Islet precursor cell (in vitro differentiated cells): ENCODE data around the gene KIF27.
"Not testable (repeated sequence)": the region's sequence is repeated elsewhere in the genome, so short reads cannot be mapped to it uniquely, and the experiment has no call there.

Source experiments
- DNase-seq: peaks from one replicate; pipeline ENCODE4 v3.0.0-alpha.2; 2018

KIF27 gene

DNA sequence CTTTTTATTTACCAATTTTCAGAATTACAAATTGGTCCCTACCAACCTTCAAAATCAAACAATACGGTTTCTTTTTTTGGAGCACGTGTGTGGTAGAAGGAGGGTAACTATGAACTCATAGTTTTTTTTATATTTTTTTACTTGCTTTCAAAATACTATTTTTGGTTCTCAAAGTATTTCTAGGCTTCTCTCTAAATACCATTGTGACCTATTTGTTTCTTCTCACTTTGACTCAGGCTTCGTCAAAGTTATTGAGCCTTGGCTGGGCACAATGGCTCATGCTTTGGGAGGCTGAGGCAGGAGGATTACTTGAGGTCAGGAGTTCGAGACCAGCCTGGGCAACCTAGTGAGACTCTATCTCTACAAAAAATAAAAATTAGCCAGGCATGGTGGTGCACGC is 11.6 kb upstream of the KIF27 start:
- no peak for DNase-seq

DNA sequence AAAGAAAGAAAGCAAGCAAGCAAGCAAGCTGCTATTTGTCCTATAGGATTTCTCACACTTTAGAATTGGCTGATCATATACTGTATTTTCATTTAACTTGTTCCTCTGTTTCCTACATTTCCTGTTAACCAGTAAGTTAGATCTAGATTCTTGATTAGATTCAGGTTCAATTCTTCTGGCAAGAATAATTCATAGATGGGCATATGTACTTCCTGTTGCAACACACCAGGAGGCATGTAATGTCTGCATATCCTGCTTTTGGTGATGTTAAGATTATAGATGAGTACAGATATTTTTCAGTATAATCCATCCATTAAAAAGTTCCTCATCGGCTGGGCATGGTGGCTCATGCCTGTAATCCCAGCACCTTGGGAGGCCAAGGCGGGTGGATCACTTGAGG is 10.8 kb upstream of the KIF27 start:
- DNase-seq: no peak

DNA sequence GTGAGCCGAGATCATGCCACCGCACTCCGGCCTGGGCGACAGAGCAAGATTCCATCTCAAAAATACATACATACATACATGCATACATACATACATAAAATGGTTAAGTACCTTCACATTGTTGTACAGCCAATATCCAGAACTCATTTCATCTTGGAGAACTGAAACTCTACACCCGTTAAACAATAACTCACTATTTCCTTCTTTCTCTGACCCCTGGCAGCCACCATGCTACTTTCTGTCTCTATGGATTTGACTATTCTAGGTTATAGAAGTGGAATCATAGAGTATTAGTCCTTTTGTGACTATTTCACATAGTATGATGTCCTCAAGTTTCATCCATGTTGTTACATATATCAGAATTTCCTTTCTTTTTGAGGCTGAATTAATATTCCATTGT is 9.6 kb upstream of the KIF27 start:
- no peak for DNase-seq

DNA sequence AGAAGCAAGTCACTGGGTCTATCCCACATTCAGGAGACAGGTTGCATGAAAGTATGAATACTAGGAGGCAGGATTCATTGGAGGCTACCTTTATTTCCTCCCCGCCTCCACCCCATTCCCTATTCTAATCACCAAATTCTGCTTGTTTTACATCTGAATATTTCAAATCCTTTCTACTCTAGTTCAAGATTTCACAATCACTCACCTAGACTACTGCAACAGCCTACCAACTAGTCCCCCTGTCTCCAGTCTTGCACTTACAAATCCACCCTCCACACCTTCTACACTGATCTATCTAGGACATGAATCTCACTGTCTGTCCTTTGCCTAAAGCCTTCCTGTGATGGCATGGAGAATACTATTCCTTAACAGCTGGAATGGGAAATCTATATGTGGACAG is 6.4 kb upstream of the KIF27 start:
- no peak for DNase-seq

DNA sequence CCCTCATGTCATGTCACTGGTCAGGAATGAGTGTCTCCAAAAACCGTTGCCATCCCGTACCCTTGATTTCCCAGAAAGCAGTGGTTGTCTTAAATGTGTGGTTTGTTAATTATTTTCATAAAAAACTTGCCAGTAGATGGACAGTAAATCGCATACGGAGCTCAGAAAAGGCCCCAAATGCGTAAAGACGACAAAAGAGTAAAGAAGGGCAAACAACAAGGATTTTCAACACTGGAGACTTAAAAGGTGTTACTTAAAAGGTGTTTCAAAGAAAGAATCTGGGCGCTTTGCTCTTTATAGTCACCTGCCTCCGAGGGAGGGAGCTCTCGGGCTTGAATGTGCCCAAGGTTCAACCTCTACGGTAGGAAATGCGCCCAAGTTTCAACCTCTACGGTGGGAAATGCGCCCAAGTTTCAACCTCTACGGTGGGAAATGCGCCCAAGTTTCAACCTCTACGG is 734 bp downstream of the KIF27 start:
- DNase-seq: no peak

DNA sequence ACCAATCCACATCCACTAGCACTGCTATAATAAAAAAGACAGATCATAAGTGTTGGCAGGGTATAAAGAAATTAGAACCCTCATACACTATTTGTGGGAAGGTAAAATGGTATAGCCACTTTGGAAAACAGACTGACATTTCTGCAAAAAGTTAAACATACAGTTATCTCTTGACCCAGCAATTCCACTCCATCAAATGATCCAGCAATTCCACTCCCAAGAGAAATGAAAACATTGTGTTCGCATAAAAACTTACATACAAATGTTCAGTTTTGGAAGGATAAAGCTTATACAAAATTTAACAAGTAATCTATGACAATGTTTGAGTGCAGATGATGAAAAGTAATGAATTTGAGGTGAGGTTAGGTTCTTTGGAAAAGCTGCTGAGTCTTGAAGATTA is 2.1 kb downstream of the KIF27 start:
- no peak for DNase-seq

DNA sequence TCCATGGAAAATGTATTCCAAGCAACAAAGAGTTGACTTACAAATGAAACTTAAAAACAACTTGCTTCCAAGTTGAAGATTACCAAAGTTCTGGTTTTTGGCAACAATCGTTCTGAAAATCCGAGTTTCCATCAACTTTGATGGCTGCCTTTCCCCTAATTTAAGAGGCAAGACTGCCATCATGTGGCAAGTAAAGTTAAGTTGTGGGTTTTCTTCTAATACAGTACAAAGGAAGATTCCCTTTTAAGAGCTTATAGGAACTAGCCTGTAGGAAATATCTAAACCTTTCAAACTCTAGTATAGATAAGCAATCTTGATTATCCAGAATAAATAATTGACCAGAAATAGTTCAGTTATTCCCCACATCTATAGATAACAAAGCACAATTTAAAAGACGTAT is 9.0 kb downstream of the KIF27 start:
- DNase-seq: not testable (repeated sequence)

DNA sequence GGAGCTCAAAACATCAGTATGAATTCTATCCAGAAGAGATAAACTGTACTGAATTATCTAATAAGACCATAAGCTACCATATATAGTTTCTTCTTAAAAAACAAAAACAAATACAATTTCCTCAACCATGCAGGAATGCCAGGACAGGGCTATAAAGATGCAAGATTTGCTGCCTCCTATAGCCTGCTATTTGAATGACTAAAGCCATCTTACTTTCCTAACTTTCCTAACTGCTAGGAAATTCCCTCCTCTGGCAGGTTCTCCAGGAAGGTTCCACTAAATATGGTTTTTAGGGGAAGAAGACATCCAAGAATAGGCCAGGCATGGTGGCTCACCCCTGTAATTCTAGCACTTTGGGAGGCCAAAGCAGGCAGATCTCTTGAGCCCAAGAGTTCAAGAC is 15.1 kb downstream of the KIF27 start:
- no peak for DNase-seq

DNA sequence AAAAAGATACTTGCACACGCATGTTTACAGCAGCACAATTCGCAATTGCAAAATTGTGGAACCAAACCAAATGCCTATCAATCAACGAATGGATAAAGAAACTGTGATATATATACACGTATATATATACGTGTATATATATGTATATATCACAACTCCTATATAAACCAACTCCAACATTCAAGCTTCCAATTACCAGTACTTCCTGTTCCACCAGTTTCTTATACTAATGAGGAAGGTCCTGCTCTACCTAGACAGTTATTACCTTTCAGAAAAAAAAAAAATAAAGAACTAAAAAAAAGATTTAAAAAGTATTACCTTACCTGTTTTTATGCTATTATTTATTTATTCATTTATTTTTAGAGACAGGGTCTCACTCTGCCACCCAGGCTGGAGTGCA is 20.6 kb downstream of the KIF27 start:
- DNase-seq: not testable (repeated sequence)

DNA sequence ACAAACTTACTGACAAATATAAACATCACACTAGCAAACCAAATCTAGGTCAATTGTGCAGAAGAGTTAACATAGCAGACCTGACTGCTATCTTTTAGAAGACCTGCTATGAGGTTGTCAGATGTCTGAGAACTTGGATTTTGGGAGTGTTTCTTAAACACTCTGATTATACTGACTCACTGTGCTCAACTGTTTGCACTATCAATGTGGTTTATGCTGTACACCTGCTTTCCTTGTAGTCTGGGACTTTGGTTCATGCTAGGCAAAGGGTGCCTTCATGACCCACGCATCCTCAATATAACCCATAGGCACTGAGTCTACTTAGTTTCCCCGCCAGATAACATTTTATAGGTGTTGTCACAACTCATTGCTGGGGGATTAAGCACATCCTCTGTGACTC is 26.9 kb downstream of the KIF27 start:
- DNase-seq: not testable (repeated sequence)

DNA sequence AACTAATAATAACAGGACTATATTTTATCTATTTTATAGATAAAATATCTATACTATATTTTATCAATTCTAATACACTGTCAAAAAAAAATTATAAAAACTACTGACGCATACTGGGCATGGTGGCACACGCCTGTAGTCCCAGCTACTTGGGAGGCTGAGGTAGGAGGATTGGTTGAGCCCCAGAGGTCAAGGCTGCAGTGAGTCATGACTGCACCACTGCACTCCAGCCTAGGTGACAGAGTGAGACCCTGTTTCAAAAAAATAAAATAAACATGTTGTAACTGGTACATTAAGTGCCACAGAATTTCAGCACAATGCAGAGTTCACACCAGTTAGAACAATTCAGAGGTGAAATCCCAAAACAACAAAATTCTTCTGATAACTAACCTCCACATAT is 34.7 kb downstream of the KIF27 start:
- DNase-seq: not testable (repeated sequence)

DNA sequence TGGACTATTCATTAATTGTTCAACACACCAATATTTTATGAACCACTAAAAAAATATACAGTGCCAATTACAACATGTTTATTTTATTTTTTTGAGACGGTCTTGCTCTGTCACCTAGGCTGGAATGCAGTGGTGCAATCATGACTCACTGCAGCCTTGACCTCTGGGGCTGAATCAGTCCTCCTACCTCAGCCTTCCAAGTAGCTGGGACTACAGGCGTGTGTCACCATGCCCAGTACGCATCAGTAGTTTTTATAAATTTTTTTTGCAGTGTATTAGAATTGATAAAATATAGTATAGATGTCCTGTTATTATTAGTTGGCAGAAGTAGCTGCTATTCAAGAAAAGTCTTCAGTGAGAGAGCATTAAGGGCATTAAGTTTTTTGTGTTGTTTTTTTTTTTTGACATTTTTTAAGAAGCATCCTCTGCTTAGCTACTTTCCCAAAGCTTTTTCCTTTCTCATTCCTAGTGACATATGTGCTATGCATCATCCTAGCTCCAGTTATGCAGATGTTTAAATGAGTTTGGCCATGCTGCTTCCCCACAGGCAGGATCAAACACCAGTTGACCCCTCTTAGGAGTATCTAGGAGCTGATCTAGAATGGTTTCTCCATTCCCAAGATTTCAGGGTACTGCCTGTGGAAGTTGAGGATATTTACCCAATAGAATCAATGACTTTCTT is 35.5 kb downstream of the KIF27 start:
- DNase-seq: peak; percentile 70

DNA sequence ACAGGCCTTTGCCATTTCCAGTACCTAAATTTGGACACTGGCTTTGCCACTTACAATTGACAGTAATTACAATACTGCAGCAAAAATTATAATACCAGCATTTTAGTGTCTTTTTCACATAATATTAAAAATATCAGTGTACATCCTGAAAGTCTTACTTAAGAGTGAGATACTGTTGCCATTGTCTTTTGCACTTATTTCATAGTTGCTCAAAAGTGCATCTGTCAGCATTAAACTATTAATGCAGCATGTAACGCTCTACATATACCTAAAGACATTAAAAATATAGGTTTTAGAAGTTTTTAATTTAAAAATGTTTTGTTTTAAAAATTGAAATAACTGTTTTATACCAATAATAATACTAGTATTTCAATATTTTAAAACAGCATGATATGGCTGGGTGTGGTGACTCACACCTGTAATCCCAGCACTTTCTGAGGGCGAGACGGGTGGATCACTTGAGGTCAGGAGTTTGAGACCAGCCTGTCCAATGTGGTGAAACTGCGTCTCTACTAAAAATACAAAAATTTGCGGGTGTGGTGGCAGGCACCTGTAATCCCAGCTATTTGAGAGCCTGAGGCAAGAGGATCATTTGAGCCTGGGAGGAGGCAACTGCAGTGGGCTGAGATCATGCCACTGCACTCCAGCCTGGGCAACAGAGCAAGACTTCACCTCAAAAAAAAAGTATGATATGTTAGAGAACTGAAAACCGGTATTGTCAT is 39.4 kb downstream of the KIF27 start:
- not testable (repeated sequence) for DNase-seq

DNA sequence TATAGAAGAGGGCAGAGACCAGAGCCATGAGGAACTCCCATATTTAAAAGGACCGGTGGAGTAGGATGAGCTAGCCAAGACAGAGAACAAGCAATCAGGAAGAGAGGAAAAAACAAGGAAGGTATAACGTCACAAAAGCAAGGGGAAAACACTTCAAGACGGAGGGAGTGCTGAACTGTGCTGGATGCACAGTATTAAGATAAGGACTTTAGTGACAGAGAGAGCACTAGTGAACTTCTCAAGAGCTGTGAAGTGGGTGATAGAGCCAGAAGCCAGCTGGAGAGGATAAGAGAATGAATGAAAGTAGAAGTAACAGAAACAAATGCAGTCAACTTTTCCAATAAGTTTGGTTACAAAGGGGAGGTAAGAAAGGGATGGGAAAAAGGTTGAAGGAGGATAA is 45.7 kb downstream of the KIF27 start:
- not testable (repeated sequence) for DNase-seq

DNA sequence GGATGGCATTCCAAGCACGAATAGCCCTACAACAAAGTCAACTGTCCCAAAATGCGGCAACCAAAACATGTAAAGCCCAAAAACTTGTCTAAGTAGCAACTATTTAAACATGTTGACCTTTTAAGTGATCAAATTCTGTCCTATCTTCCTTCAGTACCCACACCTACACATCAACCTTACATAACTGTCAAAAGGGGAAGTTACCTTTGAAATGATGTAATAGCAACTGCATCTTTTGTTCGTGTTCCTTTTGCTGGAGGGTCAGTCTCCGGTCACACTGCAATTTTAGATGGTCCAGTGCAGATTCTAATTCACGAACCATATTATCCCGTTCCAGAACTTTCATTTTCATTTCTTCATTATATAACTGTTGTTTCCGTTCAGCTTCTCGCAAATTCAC is 71.3 kb downstream of the KIF27 start:
- DNase-seq: not testable (repeated sequence)

DNA sequence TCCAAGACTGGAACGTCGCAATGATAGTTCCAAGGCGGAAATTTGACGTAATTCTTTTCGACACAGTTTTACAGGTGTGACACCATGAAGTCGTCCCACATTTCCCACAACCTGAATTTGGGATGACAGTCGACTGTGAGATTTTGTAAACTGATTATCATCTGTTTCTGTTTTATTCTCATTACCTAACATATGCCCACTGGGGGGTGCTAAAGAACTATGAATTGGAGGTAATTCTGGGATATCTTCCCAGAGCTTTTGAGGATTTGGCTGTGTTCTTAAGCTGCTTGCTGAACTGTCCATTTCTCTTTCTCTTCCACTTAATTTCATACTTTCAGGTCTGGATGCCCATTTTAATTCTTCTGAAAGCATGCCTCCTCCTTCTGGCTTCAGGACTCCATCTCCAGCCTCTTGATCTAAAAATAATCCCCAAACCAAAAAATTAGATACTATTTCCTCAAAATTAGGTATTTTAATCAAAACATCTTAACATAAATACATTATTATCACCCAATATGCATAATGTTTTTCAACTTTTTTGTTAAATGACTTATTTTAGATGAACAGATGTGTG is 84.1 kb downstream of the KIF27 start:
- DNase-seq: not testable (repeated sequence)

DNA sequence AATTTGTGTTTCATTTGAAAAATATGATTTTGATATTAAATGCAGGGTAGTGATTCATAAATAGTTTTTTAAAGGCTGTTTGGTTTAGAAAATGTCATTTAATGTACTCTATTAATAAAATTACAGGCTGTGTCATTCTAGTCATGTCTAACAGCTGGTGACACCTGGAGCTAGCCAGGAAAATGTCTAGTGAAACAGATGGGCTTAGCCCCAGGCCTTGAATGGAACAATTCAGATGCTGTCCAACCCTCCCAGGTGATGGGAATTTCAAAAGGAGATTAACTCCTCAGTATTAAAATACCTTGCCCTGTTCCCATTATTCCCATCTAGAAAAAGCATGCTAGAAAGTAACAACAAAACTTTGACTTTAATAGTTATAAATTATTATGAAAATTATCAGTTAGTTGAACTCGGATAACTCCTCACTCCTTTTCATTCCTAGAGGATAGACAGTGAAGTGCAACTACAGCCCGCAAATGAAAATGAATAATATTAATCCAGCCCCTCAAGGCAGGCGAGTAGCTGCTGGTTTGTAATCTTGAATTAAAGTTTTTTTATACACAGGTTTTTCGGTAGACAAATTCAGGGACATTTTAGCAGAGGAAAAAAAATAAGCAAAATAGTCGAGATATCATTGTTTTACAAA is 90.7 kb downstream of the KIF27 start:
- not testable (repeated sequence) for DNase-seq

DNA sequence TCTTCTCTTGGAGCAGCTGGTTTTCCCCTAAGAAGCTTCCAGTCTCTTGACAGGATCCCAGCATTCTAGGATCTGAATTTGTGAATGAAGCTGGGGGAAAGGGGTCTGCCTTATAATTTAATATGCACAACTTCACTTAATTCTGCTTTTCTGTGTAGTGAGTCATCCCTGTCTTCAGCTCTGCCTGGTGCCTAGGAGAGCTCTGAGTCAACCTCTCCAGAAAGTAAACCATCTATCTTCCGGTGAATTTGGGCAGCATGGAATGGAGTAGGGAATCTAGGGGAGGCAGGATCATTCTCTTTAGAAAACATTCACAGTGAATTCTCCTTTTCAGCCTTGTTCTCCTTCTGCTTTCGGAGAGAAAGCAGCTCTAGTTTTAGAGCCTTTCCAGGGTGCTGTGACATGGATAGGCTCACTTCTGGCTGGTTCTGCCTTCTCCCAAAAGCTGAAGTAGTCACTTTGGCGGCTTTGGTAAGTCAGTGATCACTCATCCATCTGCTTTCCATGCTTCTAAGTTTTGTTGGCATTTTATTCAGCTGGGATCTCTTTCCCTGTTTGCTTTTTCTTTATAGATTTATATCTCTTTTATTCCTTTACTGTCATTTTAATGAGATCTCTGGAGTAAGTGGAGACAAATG is 96.1 kb downstream of the KIF27 start:
- DNase-seq: not testable (repeated sequence)

DNA sequence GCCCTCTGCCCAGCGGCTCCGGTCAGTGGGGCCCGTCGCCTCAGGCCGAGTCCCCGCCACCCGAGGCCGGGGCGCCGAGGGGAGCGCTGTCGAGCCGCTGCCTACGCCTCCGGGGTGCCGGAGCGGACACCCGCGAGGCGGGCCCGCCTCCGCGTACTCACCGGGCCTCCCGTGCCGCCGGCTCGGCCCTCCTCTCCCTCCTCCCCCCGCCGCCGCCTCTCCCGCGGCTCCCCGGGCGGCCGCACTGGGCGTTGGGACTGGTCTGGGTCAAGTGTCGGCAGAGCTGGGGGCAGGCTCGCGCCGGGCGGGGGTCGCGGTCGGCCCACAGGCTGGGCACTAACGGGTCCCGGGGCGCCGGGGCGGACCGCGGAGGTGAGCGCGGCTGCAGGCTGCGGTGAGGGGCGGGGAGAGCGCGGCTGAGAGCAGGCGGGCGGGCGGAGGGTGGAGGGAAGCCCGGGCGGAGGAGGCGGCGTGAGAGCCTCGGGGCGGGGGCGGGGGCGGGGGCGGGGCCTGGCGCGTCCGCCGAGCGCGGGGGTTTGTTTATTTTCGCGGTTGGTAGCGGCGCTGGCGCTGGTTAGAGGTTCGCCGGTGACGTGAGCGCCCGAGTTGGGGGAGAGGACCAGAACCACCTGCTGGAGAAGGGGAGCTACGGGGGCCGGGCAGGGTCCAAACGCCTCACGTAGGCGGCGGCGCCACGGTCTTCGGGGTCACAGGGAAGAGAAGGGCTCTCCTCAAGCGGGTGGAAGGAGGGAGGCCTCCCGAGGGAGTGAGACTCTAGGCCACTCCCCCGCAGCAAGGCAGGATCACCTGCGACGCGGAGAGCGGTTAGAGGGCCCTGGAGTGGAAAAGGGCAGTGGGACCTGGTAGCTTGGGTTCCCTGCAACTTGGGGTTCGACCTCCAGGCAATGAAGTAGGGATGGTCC is 103.6 kb downstream of the KIF27 start, which contains the start of gene GKAP1:
Gene GKAP1, minus strand, starts transcription at position 414 of the 923 bp plus-strand sequence. CDS start 11,252 bp downstream, outside the sequence.
- peak; percentile 87 for DNase-seq

DNA sequence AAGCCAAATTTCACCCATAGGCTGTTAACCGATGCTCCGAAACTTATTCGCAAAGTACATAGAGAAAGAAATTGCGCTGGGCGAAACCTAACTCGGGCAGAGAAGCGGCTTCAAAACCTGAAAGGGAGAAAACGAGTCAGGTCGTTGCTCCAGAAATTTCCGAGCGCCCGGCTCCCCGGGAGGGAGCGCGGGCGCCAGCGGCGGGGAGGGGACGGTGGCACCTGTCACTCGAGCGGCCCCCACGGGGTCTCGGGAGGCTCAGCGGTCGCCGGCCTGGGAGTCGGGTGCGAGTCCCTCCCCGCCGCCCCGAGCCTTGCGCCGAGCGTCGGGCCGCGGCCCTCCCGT is 104.2 kb downstream of the KIF27 start:
- not testable (repeated sequence) for DNase-seq

DNA sequence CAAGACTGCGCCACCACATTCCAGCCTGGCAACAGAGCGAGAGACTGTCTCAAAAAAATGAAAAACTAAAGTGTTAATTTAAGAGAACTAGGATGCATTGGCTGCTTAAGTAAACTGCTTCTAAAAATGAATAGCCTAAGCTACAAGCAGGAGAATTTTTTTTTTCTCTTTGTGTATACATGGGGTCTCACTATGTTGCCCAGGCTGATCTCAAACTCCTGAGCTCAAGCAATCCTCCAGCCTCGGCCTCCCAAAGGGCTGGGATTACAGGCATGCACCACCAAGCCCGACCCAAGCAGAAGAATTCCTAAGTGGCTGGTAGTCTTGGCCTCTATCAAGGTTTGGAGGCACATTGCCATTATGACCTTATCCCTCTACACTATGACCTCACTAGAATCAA is 106.1 kb downstream of the KIF27 start:
- not testable (repeated sequence) for DNase-seq

DNA sequence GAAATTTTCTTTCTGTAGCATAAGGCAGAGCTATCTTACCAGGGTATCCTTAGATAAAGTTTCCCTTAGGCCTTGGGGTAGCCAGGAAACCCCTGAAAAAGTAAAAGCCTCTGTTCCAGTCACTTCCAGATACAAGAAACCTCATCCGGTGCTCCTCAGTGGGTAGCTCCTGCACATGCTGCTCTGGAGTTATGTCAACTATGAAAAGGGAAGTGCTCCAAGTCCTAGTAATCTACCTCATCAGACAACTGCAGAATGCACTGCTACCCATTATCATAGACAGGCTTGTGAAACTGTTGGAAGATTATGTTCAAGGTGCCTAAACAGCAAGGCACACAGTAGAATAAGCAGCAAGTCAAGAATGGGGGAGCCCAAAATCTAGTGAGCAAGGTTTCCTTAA is 112.0 kb downstream of the KIF27 start:
- not testable (repeated sequence) for DNase-seq
